Caco-2 (cell line): ENCODE data around the gene RAB3GAP1. TPM values are rescaled to one million over a fixed set of nuclear protein-coding genes. Genes with fewer than 3 reads are reported as not detected.

Experiments
- BruUV-seq: library from RNA; stranded (reverse); fragments of 400-500 nt; replicated peaks from 2 replicates; lab custom pipeline; 2021; lab: Mats Ljungman, UMichigan
- CTCF ChIA-PET: fragments of 300-600 bp; sonication (Branson Sonifier 250); formaldehyde crosslinking; loops from one replicate; lab custom pipeline; 2022; ENCODE audit warnings: antibody characterized with exemption; lab: Charles Lee
- POLR2A ChIA-PET: fragments of 300-600 bp; sonication (Branson Sonifier 250); formaldehyde crosslinking; loops from one replicate; lab custom pipeline; 2022; ENCODE audit warnings: antibody characterized with exemption; lab: Charles Lee
- DNase-seq, 2 experiments: peaks; one replicate each; pipeline versions ENCODE4 v3.0.0 to v3.0.0-alpha.2; 2020 to 2022
- H3K27me3 ChIP-seq: replicated peaks from 2 replicates; pipeline ENCODE4 v1.6.0; 2011; ENCODE audit warnings: low read length; ENCODE audit not compliant: control insufficient read depth, insufficient read depth
- H3K36me3 ChIP-seq: 2 replicates; pipeline ENCODE4 v1.5.1; 2011; ENCODE audit warnings: low read length; ENCODE audit not compliant: control insufficient read depth, insufficient read depth
- H3K4me1 ChIP-seq: fragments of 250-450 bp; sonication (Bioruptor Pico); 2 replicates; pipeline ENCODE4 v1.5.1; 2020; ENCODE audit warnings: mild to moderate bottlenecking
- H3K4me3 ChIP-seq: 2 replicates; pipeline ENCODE4 v1.5.1; 2011; ENCODE audit warnings: low read depth, mild to moderate bottlenecking, control low read depth, low read length
- H3K9me3 ChIP-seq: fragments of 250-450 bp; sonication (Bioruptor Pico); 2 replicates; pipeline ENCODE4 v1.5.1; 2020; ENCODE audit warnings: mild to moderate bottlenecking, moderate library complexity
- H3K27ac Mint-ChIP-seq: one replicate; pipeline ENCODE4 v1.8.0; 2022; ENCODE audit warnings: mixed read lengths; ENCODE audit not compliant: unreplicated experiment
- H3K27me3 Mint-ChIP-seq: one replicate; pipeline ENCODE4 v1.8.0; 2022; ENCODE audit warnings: mixed read lengths; ENCODE audit not compliant: insufficient read depth, unreplicated experiment
- H3K36me3 Mint-ChIP-seq: one replicate; pipeline ENCODE4 v1.8.0; 2022; ENCODE audit warnings: mild to moderate bottlenecking, mixed read lengths; ENCODE audit not compliant: insufficient read depth, unreplicated experiment
- H3K4me1 Mint-ChIP-seq: one replicate; pipeline ENCODE4 v1.8.0; 2022; ENCODE audit warnings: low read depth, mixed read lengths; ENCODE audit not compliant: unreplicated experiment
- H3K4me3 Mint-ChIP-seq: one replicate; pipeline ENCODE4 v1.8.0; 2022; ENCODE audit warnings: mild to moderate bottlenecking, moderate library complexity, mixed read lengths; ENCODE audit not compliant: unreplicated experiment
- H3K9me3 Mint-ChIP-seq: one replicate; pipeline ENCODE4 v1.8.0; 2022; ENCODE audit warnings: mixed read lengths; ENCODE audit not compliant: unreplicated experiment
- CTCF ChIP-seq, 2 experiments: fragments of 200-600 bp in 1 of 2; IDR thresholded peaks; 1 replicate in 1 of 2; 2 replicates in 1 of 2; pipeline versions ENCODE4 v1.5.1 to v1.8.0; 2011 to 2022; ENCODE audit warnings: antibody characterized with exemption in 1 of 2, control low read depth in 1 of 2, inconsistent platforms in 1 of 2, low read depth in 1 of 2, low read length in 1 of 2, mild to moderate bottlenecking in 1 of 2, moderate library complexity in 1 of 2; ENCODE audit not compliant: insufficient read depth in 1 of 2, severe bottlenecking in 1 of 2, unreplicated experiment in 1 of 2
- intact Hi-C: fragments of 100-400 bp; cut with micrococcal nuclease; formaldehyde crosslinking; loops from one replicate; pipeline ENCODE4 v1.10.0; 2022; ENCODE audit not compliant: unreplicated experiment
- total RNA-seq: library from RNA; stranded (reverse); gene quantifications from 2 replicates; pipeline ENCODE4 v1.2.3, GENCODE V29; 2022

RAB3GAP1 gene
- total RNA-seq, 1 experiment from 2014 or later: 43.1 TPM

GRCh38 chr2:135187270-135187669 is 135.2 kb downstream of the RAB3GAP1 start:
- Histone ChIP-seq H3K9me3 (peaks cover 8% of the 10 kb centered on the region; the same call in 1 of the 2 replicates), H3K4me3 (no peak overlapping the region), H3K36me3 (no peaks in the 10 kb centered on the region), H3K4me1 (no peaks in the 10 kb centered on the region), H3K27me3 (no peaks in the 10 kb centered on the region)
- no peak for DNase-seq
- Mint-ChIP-seq H3K4me1 (no peaks in the 10 kb centered on the region), H3K9me3 (peaks cover 9% of the 10 kb centered on the region), H3K27ac (no peak overlapping the region), H3K36me3 (peaks cover 13% of the 10 kb centered on the region), H3K4me3 (no peak overlapping the region), H3K27me3 (no peaks in the 10 kb centered on the region)
- TF ChIP-seq CTCF (IDR thresholded peaks at IDR 0.05; ENCODE audit: insufficient read depth in 1 of 2, low read depth in 1 of 2, low read length in 1 of 2, severe bottlenecking in 1 of 2, unreplicated experiment in 1 of 2): no peak
- intact Hi-C loops: no loop called here
- CTCF ChIA-PET: no interaction called here
- BruUV-seq: no TSS peak
- POLR2A ChIA-PET: no interaction called here

DNA sequence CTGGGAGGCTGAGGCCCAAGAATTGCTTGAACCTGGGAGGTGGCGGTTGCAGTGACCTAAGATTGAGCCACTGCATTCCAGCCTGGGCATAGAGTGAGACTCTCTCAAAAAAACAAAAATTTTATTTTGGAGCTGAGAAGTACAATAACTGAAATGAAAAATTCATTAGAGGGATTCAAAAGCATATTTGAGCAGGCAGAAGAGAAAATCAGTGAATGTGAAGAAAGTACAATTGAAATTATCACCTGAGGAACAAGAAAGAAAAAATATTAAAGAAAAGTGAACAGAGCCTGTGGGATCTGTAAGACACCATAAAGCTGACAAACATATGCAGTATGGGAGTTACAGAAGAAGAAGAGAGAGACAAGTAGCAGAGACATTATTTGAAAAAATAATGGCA is 137.1 kb downstream of the RAB3GAP1 start:
- Mint-ChIP-seq H3K36me3 (peaks cover 13% of the 10 kb centered on the region), H3K27me3 (no peaks in the 10 kb centered on the region), H3K4me3 (no peak overlapping the region), H3K27ac (no peak overlapping the region), H3K9me3 (peaks cover 24% of the 10 kb centered on the region), H3K4me1 (no peaks in the 10 kb centered on the region)
- Histone ChIP-seq H3K4me3 (no peak overlapping the region), H3K27me3 (no peaks in the 10 kb centered on the region), H3K9me3 (peaks cover 8% of the 10 kb centered on the region; the same call in 1 of the 2 replicates), H3K4me1 (no peaks in the 10 kb centered on the region), H3K36me3 (no peaks in the 10 kb centered on the region)
- CTCF ChIA-PET: no interaction called here
- no TSS peak for BruUV-seq
- POLR2A ChIA-PET: no interaction called here
- TF ChIP-seq CTCF (IDR thresholded peaks at IDR 0.05; ENCODE audit: insufficient read depth in 1 of 2, low read depth in 1 of 2, low read length in 1 of 2, severe bottlenecking in 1 of 2, unreplicated experiment in 1 of 2): no peak
- no peak for DNase-seq
- intact Hi-C loops: no loop called here

- Histone ChIP-seq H3K27me3 (no peaks in the 10 kb centered on the region), H3K36me3 (no peaks in the 10 kb centered on the region), H3K4me1 (no peaks in the 10 kb centered on the region), H3K9me3 (peaks cover 8% of the 10 kb centered on the region; the same call in 1 of the 2 replicates), H3K4me3 (no peak overlapping the region)
- Mint-ChIP-seq H3K27ac (no peak overlapping the region), H3K9me3 (peaks cover 29% of the 10 kb centered on the region), H3K4me3 (no peak overlapping the region), H3K4me1 (no peaks in the 10 kb centered on the region), H3K27me3 (no peaks in the 10 kb centered on the region), H3K36me3 (peaks cover 13% of the 10 kb centered on the region)
- CTCF ChIA-PET: no interaction called here
- intact Hi-C loops: no loop called here
- POLR2A ChIA-PET: no interaction called here
- DNase-seq: no peak
- BruUV-seq: no TSS peak
- no peak for TF ChIP-seq CTCF (IDR thresholded peaks at IDR 0.05; ENCODE audit: insufficient read depth in 1 of 2, low read depth in 1 of 2, low read length in 1 of 2, severe bottlenecking in 1 of 2, unreplicated experiment in 1 of 2)
Observed at GRCh38 chr2:135190799-135191198, 138.7 kb downstream of the RAB3GAP1 start.
